ENCODE results near the gene ACAP2. TPM values are rescaled to one million over a fixed set of nuclear protein-coding genes. Genes with fewer than 3 reads are reported as not detected.

The ACAP2 gene
- total RNA-seq, 4 donors from 2014 or later: 63.1 to 79.6 (median 68.2) TPM

DNA sequence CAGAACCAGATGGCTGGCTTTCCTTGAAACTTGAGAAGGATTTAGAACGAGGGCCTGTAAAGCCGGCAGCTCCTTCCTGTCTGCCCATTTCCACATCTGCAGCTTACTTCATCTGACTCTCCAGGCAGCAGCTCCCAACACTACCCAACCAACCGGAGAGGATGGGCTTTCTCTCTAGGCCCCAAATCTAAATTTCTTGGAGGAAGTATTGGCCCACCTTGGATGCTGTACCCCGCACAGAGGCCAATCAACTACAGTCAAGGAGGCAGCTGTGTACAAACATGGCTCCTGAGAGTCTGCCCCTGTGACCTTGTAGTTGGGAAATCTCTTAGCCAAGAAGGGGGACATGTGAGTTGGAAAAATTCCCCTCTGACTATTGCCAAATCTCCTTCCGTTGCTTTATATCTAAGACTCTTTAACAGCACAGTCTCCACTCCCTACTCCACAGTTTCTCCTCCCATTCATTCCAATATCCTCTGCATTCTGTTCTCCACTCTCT lies 8.0 kb upstream of the ACAP2 start:
- no peak for TF ChIP-seq CTCF (IDR thresholded peaks at IDR 0.05; ENCODE audit: low read depth)

DNA sequence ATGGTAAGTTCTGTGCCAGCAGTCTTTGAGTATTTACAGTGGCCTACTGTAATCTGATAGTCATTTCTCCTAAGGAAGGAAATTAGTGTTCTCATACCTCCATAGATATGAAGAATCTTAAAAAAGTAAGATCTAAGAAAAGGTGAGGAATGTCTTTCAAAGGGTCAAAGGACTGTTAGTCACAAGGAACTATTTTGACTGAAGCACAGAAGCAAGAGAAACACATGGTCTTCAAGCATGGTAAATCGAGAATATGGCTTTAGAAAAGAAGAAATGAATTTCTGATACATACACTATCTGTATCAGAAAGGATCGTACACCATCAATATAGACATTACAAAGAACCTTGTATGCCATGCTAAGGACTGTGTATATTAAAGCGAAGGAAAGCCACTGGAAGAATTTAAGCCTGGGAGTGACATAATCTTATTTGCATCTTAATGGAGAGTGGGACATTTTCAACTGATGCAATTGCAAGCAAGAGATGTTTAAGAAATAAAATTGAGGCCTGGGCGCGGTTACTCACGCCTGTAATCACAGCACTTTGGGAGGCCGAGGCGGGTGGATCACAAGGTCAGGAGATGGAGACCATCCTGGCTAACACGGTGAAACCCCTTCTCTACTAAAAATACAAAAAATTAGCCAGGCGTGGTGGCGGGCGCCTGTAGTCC lies 5.5 kb upstream of the ACAP2 start:
- TF ChIP-seq CTCF (IDR thresholded peaks at IDR 0.05; ENCODE audit: low read depth): no peak

- TF ChIP-seq CTCF (IDR thresholded peaks at IDR 0.05; ENCODE audit: low read depth): no peak
These were observed 4.4 kb upstream of the ACAP2 start for GRCh38 chr3:195447201-195447600.

DNA sequence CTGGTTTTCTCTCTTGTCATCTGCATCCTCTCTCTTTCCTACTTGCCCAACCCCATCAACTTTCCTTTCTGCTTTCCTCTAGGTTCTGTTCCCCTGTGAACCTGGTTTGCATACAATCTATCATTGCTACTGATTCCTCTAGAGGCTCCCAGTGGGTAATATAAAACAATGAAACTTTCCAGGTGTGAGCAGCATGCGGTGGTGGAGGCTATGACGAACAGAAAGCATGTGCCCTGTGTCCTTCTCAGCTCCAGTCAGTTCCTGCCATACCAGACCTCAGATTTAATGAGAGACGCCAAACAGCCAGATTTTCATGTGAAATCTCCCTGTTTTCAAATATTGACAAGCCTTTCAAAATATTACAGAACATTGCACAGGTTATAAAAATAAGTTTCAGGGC lies 3.5 kb upstream of the ACAP2 start:
- no peak for TF ChIP-seq CTCF (IDR thresholded peaks at IDR 0.05; ENCODE audit: low read depth)

DNA sequence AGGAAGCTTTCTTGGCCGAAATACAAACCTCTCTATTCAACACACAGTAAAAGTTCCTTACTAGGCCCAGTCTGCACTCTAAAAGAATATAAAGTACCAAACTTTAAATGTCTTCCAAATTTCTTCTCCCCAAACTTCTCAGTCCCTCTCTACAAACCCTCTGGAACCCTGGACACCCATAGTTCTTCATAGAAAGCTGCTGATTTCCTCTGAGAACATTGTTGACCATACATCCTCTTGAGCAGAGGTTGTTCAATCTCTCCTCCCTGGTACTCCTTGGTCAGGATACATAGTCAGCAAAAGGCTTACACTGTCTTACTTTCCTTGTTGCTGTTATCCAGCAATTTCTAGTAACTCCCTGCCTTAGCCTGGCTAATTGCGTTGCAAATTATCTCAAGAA lies 3.1 kb upstream of the ACAP2 start:
- no peak for TF ChIP-seq CTCF (IDR thresholded peaks at IDR 0.05; ENCODE audit: low read depth)

- no peak for TF ChIP-seq CTCF (IDR thresholded peaks at IDR 0.05; ENCODE audit: low read depth)
These were observed 670 bp upstream of the ACAP2 start for GRCh38 chr3:195443391-195443989.

- no peak for TF ChIP-seq CTCF (IDR thresholded peaks at IDR 0.05; ENCODE audit: low read depth)
These were observed 738 bp downstream of the ACAP2 start for GRCh38 chr3:195441992-195442572.
